Smooth muscle cell (in vitro differentiated cells): ENCODE results near the gene SMURF2. TPM values are rescaled to one million over a fixed set of nuclear protein-coding genes. Genes with fewer than 3 reads are reported as not detected.
A peak's percentile ranks its signal among the peaks of the same experiment; 100 is the strongest.

Experiments
- DNase-seq: peaks from one replicate; lab custom pipeline; 2025; ENCODE audit not compliant: unreplicated experiment; lab: John Stamatoyannopoulos, UW
- H2AFZ ChIP-seq: fragments of 200-600 bp; sonication (generic); 2 replicates; pipeline ENCODE4 v1.6.0; 2016; ENCODE audit warnings: antibody characterized with exemption, low read depth, mild to moderate bottlenecking
- H3F3A ChIP-seq: fragments of 200-600 bp; sonication (generic); 2 replicates; pipeline ENCODE4 v1.6.0; 2017; ENCODE audit warnings: antibody characterized with exemption, low read depth
- H3K27ac ChIP-seq: fragments of 200-600 bp; sonication (generic); 2 replicates; pipeline ENCODE4 v1.5.1; 2016; ENCODE audit warnings: low read depth, mild to moderate bottlenecking
- H3K27me3 ChIP-seq: fragments of 200-600 bp; sonication (generic); 2 replicates; pipeline ENCODE4 v1.6.1; 2016; ENCODE audit warnings: low read depth, mild to moderate bottlenecking
- H3K36me3 ChIP-seq: fragments of 200-600 bp; sonication (generic); 2 replicates; pipeline ENCODE4 v1.5.1; 2016; ENCODE audit warnings: low read depth
- H3K4me1 ChIP-seq: fragments of 200-600 bp; sonication (generic); 2 replicates; pipeline ENCODE4 v1.5.1; 2016; ENCODE audit warnings: low read depth
- H3K4me2 ChIP-seq: fragments of 200-600 bp; sonication (generic); 2 replicates; pipeline ENCODE4 v1.6.0; 2016; ENCODE audit warnings: mild to moderate bottlenecking
- H3K4me3 ChIP-seq: fragments of 200-600 bp; sonication (generic); 2 replicates; pipeline ENCODE4 v1.5.1; 2016; ENCODE audit warnings: mild to moderate bottlenecking
- H3K79me2 ChIP-seq: fragments of 200-600 bp; sonication (generic); 2 replicates; pipeline ENCODE4 v1.6.0; 2016; ENCODE audit warnings: low read depth, mild to moderate bottlenecking
- H3K9ac ChIP-seq: fragments of 200-600 bp; sonication (generic); 2 replicates; pipeline ENCODE4 v1.6.0; 2016; ENCODE audit warnings: low read depth
- H3K9me3 ChIP-seq: fragments of 200-600 bp; sonication (generic); replicated peaks from 2 replicates; pipeline ENCODE4 v1.5.1; 2016; ENCODE audit warnings: low read depth
- H4K20me1 ChIP-seq: fragments of 200-600 bp; sonication (generic); 2 replicates; pipeline ENCODE4 v1.6.0; 2016; ENCODE audit warnings: low read depth
- WGBS: methylation state at CpG from one replicate; pipeline ENCODE4 v1.1.7; 2016; ENCODE audit warnings: low lambda C conversion rate; 5-methylcytosine and 5-hydroxymethylcytosine counted together
- polyA plus RNA-seq: library from polyadenylated mRNA; unstranded; fragments of >200 nt; fragmentation: Nextera tagmentation; extraction: Ambion mirVana; gene quantifications from 2 replicates; pipeline ENCODE4 v1.2.1, GENCODE V29; 2016
- total RNA-seq: library from RNA; depleted of rRNA; stranded (reverse); fragments of >200 nt; gene quantifications from 2 replicates; pipeline ENCODE4 v1.2.3, GENCODE V29; 2014
- TF ChIP-seq, protein P1 (sequence below): fragments of 200-600 bp; sonication (generic); IDR thresholded peaks from 2 replicates; pipeline ENCODE4 v1.5.1; 2017; ENCODE audit warnings: borderline replicate concordance, mild to moderate bottlenecking, antibody characterized with exemption; ENCODE audit not compliant: insufficient read depth, poor library complexity, severe bottlenecking

Gene SMURF2
- total and polyA plus RNA-seq, 2 experiments from 2014 or later = 38.9 to 91.2 TPM

- peaks cover 15% of the 10 kb centered on the region for H3F3A ChIP-seq
Measured at GRCh38 chr17:64603987-64604386, 58.1 kb downstream of the SMURF2 start.

GRCh38 chr17:64599827-64600226, 62.3 kb downstream of the SMURF2 start:
- no peaks in the 10 kb centered on the region for H3K27me3 ChIP-seq
- no peaks in the 10 kb centered on the region for H3K4me1 ChIP-seq
- no peak overlapping the region for H3K9ac ChIP-seq
- H3K79me2 ChIP-seq = peaks cover 100% of the 10 kb centered on the region
- peaks cover 18% of the 10 kb centered on the region for H3F3A ChIP-seq
- H3K27ac ChIP-seq = no peak overlapping the region
- no peaks in the 10 kb centered on the region for H3K9me3 ChIP-seq
- H4K20me1 ChIP-seq = peaks cover 100% of the 10 kb centered on the region
- no peak for DNase-seq
- no peak overlapping the region for H2AFZ ChIP-seq
- TF ChIP-seq, protein P1, sequence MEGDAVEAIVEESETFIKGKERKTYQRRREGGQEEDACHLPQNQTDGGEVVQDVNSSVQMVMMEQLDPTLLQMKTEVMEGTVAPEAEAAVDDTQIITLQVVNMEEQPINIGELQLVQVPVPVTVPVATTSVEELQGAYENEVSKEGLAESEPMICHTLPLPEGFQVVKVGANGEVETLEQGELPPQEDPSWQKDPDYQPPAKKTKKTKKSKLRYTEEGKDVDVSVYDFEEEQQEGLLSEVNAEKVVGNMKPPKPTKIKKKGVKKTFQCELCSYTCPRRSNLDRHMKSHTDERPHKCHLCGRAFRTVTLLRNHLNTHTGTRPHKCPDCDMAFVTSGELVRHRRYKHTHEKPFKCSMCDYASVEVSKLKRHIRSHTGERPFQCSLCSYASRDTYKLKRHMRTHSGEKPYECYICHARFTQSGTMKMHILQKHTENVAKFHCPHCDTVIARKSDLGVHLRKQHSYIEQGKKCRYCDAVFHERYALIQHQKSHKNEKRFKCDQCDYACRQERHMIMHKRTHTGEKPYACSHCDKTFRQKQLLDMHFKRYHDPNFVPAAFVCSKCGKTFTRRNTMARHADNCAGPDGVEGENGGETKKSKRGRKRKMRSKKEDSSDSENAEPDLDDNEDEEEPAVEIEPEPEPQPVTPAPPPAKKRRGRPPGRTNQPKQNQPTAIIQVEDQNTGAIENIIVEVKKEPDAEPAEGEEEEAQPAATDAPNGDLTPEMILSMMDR = no peak
- no peak overlapping the region for H3K4me2 ChIP-seq
- H3K4me3 ChIP-seq = no peak overlapping the region
- WGBS = 90% methylated on average over 1 of the region's 1 CpG
- H3K36me3 ChIP-seq = peaks cover 27% of the 10 kb centered on the region

More at GRCh38 chr17:64603987-64604386, 58.1 kb downstream of the SMURF2 start:
- Histone ChIP-seq H3K9me3 (no peaks in the 10 kb centered on the region), H3K4me3 (no peak overlapping the region), H3K4me1 (no peaks in the 10 kb centered on the region), H3K9ac (no peak overlapping the region), H3K27ac (peak overlapping the region; percentile 10), H3K4me2 (no peak overlapping the region), H3K36me3 (no peaks in the 10 kb centered on the region), H3K79me2 (peaks cover 100% of the 10 kb centered on the region), H2AFZ (no peak overlapping the region), H4K20me1 (peaks cover 100% of the 10 kb centered on the region), H3K27me3 (no peaks in the 10 kb centered on the region)
- 96% methylated on average over 1 of the region's 1 CpG for WGBS
- TF ChIP-seq, protein P1 = no peak
- DNase-seq = no peak

GRCh38 chr17:64599187-64599676, 62.9 kb downstream of the SMURF2 start:
- TF ChIP-seq, protein P1 = no peak
- no peaks in the 10 kb centered on the region for H3K9me3 ChIP-seq
- WGBS = 89% methylated on average over 10 of the region's 10 CpGs
- no peak overlapping the region for H3K4me2 ChIP-seq
- peaks cover 33% of the 10 kb centered on the region for H3K36me3 ChIP-seq
- no peak overlapping the region for H3K4me3 ChIP-seq
- peaks cover 18% of the 10 kb centered on the region for H3F3A ChIP-seq
- H3K9ac ChIP-seq = no peak overlapping the region
- H3K79me2 ChIP-seq = peaks cover 100% of the 10 kb centered on the region
- no peak overlapping the region for H2AFZ ChIP-seq
- H4K20me1 ChIP-seq = peaks cover 100% of the 10 kb centered on the region
- H3K27me3 ChIP-seq = no peaks in the 10 kb centered on the region
- DNase-seq = no peak
- peak overlapping the region; percentile 42 for H3K27ac ChIP-seq
- H3K4me1 ChIP-seq = no peaks in the 10 kb centered on the region

- Histone ChIP-seq H3K79me2 (peaks cover 100% of the 10 kb centered on the region), H3K9me3 (no peaks in the 10 kb centered on the region), H3F3A (peaks cover 18% of the 10 kb centered on the region), H3K27me3 (no peaks in the 10 kb centered on the region), H3K27ac (peak overlapping the region; percentile 42), H3K4me2 (no peak overlapping the region), H2AFZ (no peak overlapping the region), H3K4me3 (no peak overlapping the region), H3K36me3 (peaks cover 39% of the 10 kb centered on the region), H4K20me1 (peaks cover 100% of the 10 kb centered on the region), H3K9ac (no peak overlapping the region), H3K4me1 (no peaks in the 10 kb centered on the region)
- 97% methylated on average over 2 of the region's 2 CpGs for WGBS
- DNase-seq = no peak
- TF ChIP-seq, protein P1 = no peak
Measured at GRCh38 chr17:64598672-64599071, 63.4 kb downstream of the SMURF2 start.
